Thyroid gland (tissue), 4 donors: Measurements from ENCODE around the gene PIK3R4. TPM values are rescaled to one million over a fixed set of nuclear protein-coding genes. Genes with fewer than 3 reads are reported as not detected.

ENCODE experiments used
- DNase-seq, 2 donors: peaks; one replicate each; pipeline ENCODE4 v3.0.0-alpha.2; 2019
- H3K27ac ChIP-seq, 3 donors: fragments of 200-600 bp; sonication (generic); 1 replicate in 2 of 3; 2 replicates in 1 of 3; pipeline ENCODE4 v1.5.1; 2016 to 2019; ENCODE audit warnings: mild to moderate bottlenecking in 1 of 3, moderate library complexity in 1 of 3
- H3K27me3 ChIP-seq: fragments of 200-600 bp; sonication (generic); one replicate; pipeline ENCODE4 v1.5.1; 2019
- H3K36me3 ChIP-seq, 2 donors: fragments of 200-600 bp; sonication (generic); one replicate each; pipeline ENCODE4 v1.5.1; 2016 to 2019
- H3K4me1 ChIP-seq, 2 donors: fragments of 200-600 bp; sonication (generic); one replicate each; pipeline ENCODE4 v1.5.1; 2017 to 2019
- H3K4me3 ChIP-seq, 3 donors: fragments of 200-600 bp; sonication (generic); replicated peaks in 1 of 3; 1 replicate in 2 of 3; 2 replicates in 1 of 3; pipeline ENCODE4 v1.5.1; 2016; ENCODE audit warnings: mild to moderate bottlenecking in 1 of 3
- H3K9me3 ChIP-seq: fragments of 200-600 bp; sonication (generic); one replicate; pipeline ENCODE4 v1.5.1; 2017
- CTCF ChIP-seq, 6 experiments: fragments of 200-600 bp in 3 of 6; fragments of 450-650 bp in 3 of 6; sonication (generic) in 3 of 6; IDR thresholded peaks; one replicate each; pipeline ENCODE4 v1.5.1; 2016 to 2019; ENCODE audit warnings: antibody characterized with exemption in 6 of 6, mild to moderate bottlenecking in 2 of 6, inconsistent platforms in 1 of 6, moderate library complexity in 1 of 6
- POLR2A ChIP-seq, 2 donors: fragments of 450-650 bp; IDR thresholded peaks; one replicate each; pipeline ENCODE4 v1.6.1; 2017; ENCODE audit warnings: antibody characterized with exemption in 2 of 2, mild to moderate bottlenecking in 2 of 2, moderate library complexity in 1 of 2
- WGBS, 2 donors: methylation state at CpG; one replicate each; pipeline ENCODE4 v1.1.5; 2017; 5-methylcytosine and 5-hydroxymethylcytosine counted together
- intact Hi-C: fragments of 100-400 bp; cut with DNase I; formaldehyde crosslinking; loops from one replicate; pipeline ENCODE4 v1.15.1; 2023
- total RNA-seq, 4 donors: library from RNA; depleted of rRNA; stranded (reverse); fragments of >200 nt; gene quantifications; one replicate each; pipeline ENCODE4 v1.2.3, GENCODE V29; 2016

PIK3R4 gene
- total RNA-seq, 4 donors from 2014 or later: 50.5 to 61.3 (median 54.7) TPM

- no peaks in the 10 kb centered on the region for H3K9me3 ChIP-seq
- peaks cover 0 to 4% of the 10 kb centered on the region in 2 donors for H3K4me1 ChIP-seq
- H3K27ac ChIP-seq: no peak overlapping the region
- intact Hi-C loops: loop anchor here (10.0 kb wide), 1 partner anchor 136 kb away; the partner anchor contains the start of gene ATP2C1
- H3K4me3 ChIP-seq: no peak overlapping the region
- no peaks in the 10 kb centered on the region for H3K36me3 ChIP-seq
- 60 to 74% methylated on average over 7 of the region's 7 CpGs for WGBS, 2 donors
- peak in 1 of 2 donors; percentile 32 for DNase-seq
- TF ChIP-seq CTCF (IDR thresholded peaks at IDR 0.05) (no peak), POLR2A (IDR thresholded peaks at IDR 0.05) (no peak)
- no peaks in the 10 kb centered on the region for H3K27me3 ChIP-seq
Observed at GRCh38 chr3:130758624-130759369, 12.2 kb upstream of the PIK3R4 start.

GRCh38 chr3:130757611-130758150 is 11.1 kb upstream of the PIK3R4 start:
- WGBS, 2 donors: 90 to 94% methylated on average over 3 of the region's 3 CpGs
- TF ChIP-seq CTCF (IDR thresholded peaks at IDR 0.05): no peak
- no peak overlapping the region for H3K27ac ChIP-seq
- no peaks in the 10 kb centered on the region for H3K36me3 ChIP-seq
- no peaks in the 10 kb centered on the region for H3K27me3 ChIP-seq
- no peak for DNase-seq
- H3K4me3 ChIP-seq: no peak overlapping the region
- intact Hi-C loops: loop anchor here (10.0 kb wide), 1 partner anchor 137 kb away; the partner anchor contains the start of gene ATP2C1
- H3K9me3 ChIP-seq: no peaks in the 10 kb centered on the region
- H3K4me1 ChIP-seq: peaks cover 0 to 4% of the 10 kb centered on the region in 2 donors

GRCh38 chr3:130755666-130756065 is 9.0 kb upstream of the PIK3R4 start:
- no peaks in the 10 kb centered on the region for H3K9me3 ChIP-seq
- no peak overlapping the region for H3K4me3 ChIP-seq
- DNase-seq: no peak
- intact Hi-C loops: loop anchor here (10.0 kb wide), 1 partner anchor 139 kb away; the partner anchor contains the start of gene ATP2C1
- H3K27me3 ChIP-seq: no peaks in the 10 kb centered on the region
- peaks cover 0 to 4% of the 10 kb centered on the region in 2 donors for H3K4me1 ChIP-seq
- H3K36me3 ChIP-seq: no peaks in the 10 kb centered on the region
- no peak overlapping the region for H3K27ac ChIP-seq
- TF ChIP-seq POLR2A (IDR thresholded peaks at IDR 0.05) (no peak), CTCF (IDR thresholded peaks at IDR 0.05) (no peak)
- WGBS, 2 donors: 82 to 83% methylated on average over 5 of the region's 5 CpGs

GRCh38 chr3:130748981-130749380 is 2.4 kb upstream of the PIK3R4 start:
- TF ChIP-seq CTCF (IDR thresholded peaks at IDR 0.05) (no peak), POLR2A (IDR thresholded peaks at IDR 0.05) (no peak)
- intact Hi-C loops: no loop called here
- peaks cover 7 to 22% of the 10 kb centered on the region in 2 donors for H3K4me1 ChIP-seq
- H3K36me3 ChIP-seq: no peaks in the 10 kb centered on the region
- H3K9me3 ChIP-seq: no peaks in the 10 kb centered on the region
- H3K27ac ChIP-seq: no peak overlapping the region
- WGBS, 2 donors: 61 to 70% methylated on average over 1 of the region's 1 CpG
- DNase-seq: no peak
- no peak overlapping the region for H3K4me3 ChIP-seq
- no peaks in the 10 kb centered on the region for H3K27me3 ChIP-seq

- intact Hi-C loops: no loop called here
- 76 to 89% methylated on average over 3 of the region's 3 CpGs for WGBS, 2 donors
- no peaks in the 10 kb centered on the region for H3K36me3 ChIP-seq
- H3K9me3 ChIP-seq: no peaks in the 10 kb centered on the region
- H3K27ac ChIP-seq: no peak overlapping the region
- TF ChIP-seq CTCF (IDR thresholded peaks at IDR 0.05): no peak
- TF ChIP-seq POLR2A (IDR thresholded peaks at IDR 0.05): no peak
- H3K4me1 ChIP-seq: peaks cover 8 to 26% of the 10 kb centered on the region in 2 donors
- no peak for DNase-seq
- H3K4me3 ChIP-seq: no peak overlapping the region
- no peaks in the 10 kb centered on the region for H3K27me3 ChIP-seq
Observed at GRCh38 chr3:130748467-130748861, 1.8 kb upstream of the PIK3R4 start.
